GM21737 (cell line): ENCODE measurements around the gene SLC25A4.

Source experiments
- ATAC-seq: cut with Tn5 transposase; IDR thresholded peaks from one replicate; pipeline ENCODE4 v1.9.1; 2021; ENCODE audit warnings: mild to moderate bottlenecking, moderate library complexity; ENCODE audit not compliant: unreplicated experiment

Gene SLC25A4

DNA sequence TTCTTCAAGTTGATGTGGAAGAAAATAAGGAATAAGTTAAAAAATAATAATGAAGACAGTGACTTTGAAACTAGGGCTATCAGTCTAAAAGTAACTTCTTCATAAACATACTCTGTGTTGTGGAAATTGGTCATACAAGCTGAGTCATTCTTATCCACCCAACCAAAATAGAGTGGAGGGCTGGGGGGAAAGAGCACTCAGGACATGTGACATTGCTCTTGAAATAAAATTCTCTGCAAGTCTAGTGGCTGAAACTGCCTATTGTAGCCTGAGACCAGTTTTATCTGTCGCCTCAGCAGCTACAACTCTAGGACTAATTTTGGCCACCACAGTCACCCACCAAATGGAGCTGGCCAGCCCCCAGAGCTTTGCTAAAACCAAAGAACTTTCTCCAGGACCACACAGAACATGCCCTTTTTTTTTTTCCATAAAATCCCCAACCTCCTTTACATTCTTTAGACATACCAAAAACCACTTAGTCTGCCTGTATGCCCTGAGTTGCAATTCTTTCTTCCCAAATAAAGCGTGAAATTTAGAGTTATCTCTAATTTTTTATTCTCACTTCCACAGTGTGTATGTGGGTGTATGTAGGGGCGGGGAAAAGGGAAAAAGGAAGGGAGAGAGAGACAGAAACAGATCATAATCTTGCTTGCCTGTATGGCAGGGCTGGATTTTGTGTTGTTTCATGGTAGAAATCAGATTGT, 23.0 kb upstream of the SLC25A4 start:
- ATAC-seq: no peak

DNA sequence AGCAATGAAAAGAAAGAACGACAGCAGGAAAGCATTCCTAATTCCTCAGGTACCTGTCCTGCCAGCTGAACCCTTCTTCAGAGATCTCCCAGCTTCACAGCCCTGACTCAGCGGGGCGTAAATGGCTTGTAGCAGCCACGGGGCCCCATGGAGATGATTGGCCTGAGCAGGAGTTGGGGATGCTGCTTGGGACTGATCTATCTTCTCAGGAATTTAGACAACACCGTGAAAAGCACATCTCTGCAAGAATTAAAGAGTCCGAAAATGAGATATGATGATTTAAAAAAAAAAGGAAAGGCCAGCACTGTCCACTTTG, 22.5 kb upstream of the SLC25A4 start:
- no peak for ATAC-seq

DNA sequence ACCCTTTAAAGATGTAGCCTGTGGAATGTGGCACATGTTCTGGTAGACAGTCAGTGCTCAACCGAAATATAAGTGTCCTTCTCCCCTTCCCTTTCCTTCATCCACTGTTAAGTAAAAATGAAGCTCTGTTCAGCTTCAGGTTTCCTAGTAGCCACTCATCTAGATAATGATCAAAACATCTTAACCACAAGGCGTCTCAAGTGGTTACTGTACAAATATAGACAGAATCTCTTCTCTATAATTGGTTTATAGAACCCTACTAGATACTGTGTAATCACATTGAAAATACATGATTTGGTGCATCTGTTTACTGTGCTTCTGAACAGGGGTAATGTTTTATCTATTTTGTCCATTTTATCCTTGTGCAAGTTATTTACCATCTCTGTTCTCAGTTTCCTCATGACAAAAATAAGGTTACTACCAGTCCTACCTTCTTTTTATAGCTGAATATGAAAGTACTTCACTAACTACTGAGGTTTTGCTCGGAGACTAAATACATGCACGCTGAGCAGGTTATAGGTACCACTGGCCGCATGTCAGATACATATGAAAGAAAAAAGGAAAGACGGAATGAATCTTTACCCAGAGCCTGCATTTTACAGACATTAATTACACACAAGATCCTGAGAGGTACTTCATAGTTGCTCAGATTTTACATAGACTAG, 20.3 kb upstream of the SLC25A4 start:
- ATAC-seq: peak; percentile 69

DNA sequence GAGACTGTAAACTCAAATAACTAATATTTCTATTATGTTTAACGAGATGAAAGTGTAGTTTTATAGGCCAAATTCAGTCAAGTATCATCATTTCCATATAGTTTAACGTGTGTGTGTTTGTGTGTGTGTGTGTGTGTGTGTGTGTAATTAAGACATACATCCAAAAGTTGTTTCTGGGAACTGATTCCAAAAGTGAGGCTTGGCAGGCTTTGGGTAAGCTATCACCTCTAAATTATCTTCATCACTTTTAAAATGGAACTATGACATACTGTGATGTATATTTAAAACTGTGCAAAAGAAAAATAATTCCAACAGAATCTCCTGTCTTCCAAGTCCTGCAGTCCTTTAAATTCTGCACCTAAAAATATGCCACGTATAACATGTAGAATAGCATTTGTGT, 19.1 kb upstream of the SLC25A4 start:
- no peak for ATAC-seq

DNA sequence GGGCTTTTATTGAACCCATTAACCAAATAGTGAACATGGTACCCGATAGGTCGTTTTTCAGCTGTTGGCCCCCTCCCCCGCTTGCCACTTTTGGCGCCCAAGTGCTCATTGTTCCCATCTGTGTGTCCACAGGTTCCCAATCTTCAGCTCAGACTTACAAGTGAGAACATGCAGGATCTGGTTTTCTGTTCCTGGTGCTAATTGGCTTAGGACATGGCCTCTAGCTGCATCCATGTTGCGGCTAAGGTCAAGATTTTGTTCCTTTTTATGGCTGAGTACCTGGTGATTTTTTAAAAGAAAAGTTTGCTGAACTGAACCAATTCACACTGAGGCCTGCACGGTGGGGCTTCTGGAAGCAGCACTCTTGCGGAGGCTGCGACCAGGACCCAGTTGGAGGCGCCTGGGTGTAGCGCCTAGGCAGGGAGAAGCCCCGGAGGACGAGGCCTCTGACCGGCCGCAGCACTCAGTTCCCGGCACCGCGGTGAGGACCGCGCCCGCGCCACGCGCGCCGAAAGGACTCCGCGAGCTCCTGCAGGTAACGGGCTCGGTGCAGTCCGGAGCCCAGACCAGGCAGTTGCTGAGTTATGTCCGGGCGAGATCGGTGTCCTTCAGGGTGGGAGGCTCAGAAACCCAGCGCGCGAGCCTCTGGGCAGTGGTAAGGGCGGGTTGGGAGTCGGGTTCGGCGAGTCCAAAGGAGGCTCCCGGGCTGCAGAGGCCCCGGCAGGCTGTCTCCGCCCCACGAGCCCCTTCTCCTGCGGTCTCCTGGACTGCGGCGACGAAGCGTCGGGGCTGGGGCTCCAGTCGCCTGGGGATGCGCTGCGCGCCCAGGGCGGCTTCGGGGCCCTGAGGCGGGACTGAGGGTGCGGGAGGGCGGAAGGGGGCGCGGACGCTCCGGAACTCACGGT, 15.8 kb upstream of the SLC25A4 start:
- no peak for ATAC-seq

DNA sequence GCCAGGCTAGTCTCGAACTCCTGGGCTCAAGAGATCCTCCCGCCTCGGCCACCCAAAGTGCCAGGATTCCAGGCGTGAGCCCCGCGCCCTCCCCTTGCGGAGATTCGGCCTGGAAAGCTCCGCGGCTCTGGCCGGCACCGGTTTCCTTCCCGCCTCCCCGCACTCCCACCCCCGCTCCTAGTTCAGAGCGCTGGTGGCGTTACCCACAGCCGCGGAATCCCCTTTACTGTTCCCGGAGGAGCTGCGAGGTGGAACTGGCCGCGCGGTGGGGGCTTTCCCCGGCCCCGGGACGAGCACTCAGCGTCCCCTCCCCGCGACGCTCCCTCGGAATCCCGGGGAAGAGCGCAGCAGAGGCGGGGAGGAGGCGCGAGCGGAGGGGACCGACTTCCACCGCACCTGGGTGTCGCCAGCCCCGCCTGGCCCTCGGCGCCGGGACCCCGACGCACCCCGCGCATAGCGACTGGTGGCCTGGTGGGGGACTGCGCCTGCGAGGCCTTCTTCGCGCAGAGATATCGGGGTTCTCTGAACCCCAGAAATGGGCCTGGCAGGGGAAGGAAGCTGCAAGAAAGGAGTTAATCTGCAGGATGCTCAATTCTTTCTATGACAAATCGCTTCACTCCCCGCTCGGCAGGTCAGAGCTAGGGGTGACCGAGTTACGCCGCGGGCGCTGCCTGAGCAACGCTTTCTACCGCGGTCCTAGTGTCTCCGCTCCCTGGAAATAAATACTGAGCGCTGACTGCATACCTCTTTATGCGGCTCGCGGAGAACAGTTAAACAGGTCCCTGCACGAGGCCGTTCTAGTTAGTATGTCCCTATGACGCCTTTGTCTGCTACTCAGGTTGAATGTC, 14.6 kb upstream of the SLC25A4 start:
- no peak for ATAC-seq

DNA sequence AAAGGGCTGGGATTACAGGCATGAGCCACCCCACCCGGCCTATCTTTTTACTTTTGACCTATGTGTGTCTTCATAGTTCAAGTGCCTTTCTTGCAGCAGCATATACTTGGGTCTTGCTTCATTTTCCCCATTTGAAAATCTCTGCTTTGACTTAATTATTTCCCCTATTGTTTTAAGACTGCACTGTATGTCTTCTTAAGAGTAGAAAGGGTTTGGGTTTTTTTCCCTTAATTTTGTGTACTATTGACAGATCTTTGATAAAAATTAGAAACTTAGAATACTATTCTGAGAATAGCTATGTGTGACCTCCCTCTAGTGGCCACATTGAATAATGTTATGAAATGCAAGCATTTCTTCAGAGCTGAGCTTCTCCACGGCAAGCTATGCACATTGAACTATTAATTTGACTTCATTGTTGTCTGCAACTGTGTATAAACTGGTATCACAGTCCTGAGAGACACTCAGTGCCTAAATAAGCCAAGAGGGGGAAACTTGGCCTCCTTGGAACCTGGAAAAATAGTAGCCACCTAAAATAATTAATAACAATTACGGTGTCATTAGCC, 8.7 kb upstream of the SLC25A4 start:
- ATAC-seq: no peak

DNA sequence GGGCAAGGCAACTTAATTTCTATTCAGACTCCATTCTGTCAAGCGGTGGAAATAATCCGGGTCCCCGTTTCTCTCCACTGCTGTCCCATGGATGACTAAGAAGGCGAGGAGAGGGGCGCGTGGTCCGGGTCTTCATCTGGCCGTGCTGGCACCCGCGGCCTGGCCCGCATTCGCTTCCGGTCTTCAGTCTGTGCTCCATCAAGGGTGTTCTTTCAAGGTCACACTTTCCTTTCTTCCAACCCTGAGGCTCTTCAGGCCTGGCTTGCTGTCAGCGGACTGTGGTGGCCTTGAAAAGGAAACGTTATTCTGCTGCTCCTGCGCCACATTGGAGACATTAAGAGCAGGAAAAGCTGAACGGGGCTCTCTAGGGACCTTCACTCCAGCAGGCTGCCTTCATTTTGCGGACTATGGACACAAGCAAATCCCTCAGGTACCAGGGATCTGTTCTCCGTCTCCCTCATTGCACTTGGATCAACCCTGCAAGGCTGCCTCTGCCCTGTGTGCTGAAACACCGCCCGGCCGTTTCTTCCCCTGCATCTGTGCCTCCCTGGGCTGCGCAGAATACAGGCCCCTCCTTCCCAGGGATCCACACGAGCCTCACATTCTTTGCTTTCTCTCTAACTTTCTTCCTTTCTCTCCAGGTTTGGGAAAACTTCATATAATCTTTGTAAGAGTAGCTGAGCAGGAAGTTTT, 5.7 kb upstream of the SLC25A4 start:
- ATAC-seq: no peak

DNA sequence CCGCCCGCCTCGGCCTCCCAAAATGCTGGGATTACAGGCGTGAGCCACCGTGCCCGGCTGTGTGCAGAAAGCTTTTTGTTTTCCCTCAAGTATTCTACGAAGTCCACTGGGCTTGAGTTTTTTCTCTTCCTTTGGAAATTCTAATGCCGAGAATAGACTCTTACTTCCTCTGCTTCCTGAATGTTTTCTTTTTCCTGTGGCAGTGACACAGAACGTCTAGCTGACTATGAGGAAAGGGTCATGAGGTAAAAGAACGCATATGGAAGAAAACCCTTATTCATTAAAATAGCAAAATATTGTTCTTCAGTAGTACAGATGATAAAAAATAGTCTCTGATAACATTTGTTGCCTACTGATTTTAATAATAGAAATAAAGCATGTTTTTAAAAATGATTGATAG, 4.9 kb upstream of the SLC25A4 start:
- no peak for ATAC-seq

DNA sequence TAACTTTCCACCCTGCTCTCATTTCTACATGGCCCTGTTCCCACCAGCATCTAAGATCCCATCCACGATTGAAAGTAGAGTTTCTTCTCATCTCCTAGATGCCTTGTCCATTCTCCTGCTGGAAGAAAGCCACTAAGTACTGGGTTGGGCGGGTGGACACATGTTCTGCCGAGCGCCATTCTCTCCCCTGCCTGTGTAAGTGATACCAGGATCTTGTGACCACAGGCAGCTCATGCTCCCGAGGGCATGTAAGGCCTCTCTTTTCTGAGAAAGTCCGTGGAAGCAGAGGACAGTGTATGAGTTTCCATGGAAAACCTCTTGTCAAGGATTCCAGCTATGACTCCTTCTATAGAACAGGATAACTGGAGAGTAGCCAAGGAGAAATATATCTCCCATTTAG, 3.3 kb upstream of the SLC25A4 start:
- no peak for ATAC-seq

DNA sequence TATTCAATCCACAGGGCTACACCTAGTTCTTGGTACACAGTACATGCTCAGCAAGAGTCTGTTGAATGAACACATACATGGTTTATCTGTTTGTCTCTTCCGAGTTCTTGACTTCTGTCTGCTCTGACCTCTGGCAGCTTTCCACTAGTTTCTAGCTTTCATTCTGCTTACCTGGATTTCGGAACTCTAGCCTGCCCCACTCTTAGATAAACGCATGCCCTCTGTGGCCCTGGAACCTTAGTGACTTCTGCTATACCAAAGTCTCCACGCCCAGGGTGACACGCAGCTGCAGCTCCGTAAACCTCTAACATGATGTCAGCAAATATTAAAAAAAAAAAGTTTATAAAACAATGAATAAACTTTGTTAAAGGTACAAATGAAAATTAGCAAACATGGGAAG, 1.3 kb upstream of the SLC25A4 start:
- no peak for ATAC-seq

DNA sequence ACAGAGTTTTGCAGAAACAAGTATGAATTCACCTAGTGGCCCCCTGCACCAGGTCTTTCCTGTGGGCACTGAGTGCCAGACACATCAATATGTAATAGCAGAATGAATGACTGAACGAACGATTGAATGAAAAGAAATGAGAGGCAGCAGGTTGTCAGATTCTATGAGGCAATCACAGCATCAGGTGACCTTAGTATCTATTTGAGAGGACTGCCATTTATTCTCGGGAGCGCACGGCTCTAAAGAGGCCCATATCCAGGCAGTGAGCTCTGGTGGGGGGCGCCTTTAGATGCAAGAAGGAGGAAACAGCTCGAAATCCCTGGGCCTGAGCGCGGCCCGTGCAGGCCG, 528 bp upstream of the SLC25A4 start:
- ATAC-seq: no peak

DNA sequence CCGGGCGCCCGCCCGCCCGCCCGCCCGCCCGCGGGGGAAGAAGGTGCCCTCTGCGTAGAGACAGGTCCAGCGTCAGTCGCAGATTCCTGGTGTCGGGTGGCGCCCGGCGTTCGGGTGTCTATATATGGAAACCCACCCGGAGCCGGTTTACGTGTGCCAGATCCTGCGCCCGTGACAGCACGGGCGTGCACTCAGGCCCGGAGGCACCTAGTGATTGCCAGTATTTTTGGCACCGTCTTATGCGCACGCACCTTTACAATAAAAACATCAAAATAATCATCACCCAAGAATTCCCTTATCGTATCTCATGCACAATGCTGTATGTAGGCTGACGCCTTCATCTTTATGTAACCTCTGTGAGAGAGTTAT, 519 bp downstream of the SLC25A4 start:
- ATAC-seq: peak; percentile 18

DNA sequence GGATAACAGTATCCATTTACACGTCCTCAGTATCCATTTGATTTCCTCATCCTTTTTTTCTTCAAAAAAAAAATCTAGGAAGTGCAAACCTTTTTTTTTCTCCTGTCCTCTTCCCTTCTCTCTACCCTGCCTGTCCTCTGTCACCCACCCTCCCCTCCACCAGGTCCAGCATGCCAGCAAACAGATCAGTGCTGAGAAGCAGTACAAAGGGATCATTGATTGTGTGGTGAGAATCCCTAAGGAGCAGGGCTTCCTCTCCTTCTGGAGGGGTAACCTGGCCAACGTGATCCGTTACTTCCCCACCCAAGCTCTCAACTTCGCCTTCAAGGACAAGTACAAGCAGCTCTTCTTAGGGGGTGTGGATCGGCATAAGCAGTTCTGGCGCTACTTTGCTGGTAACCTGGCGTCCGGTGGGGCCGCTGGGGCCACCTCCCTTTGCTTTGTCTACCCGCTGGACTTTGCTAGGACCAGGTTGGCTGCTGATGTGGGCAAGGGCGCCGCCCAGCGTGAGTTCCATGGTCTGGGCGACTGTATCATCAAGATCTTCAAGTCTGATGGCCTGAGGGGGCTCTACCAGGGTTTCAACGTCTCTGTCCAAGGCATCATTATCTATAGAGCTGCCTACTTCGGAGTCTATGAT, 1.7 kb downstream of the SLC25A4 start:
- no peak for ATAC-seq

DNA sequence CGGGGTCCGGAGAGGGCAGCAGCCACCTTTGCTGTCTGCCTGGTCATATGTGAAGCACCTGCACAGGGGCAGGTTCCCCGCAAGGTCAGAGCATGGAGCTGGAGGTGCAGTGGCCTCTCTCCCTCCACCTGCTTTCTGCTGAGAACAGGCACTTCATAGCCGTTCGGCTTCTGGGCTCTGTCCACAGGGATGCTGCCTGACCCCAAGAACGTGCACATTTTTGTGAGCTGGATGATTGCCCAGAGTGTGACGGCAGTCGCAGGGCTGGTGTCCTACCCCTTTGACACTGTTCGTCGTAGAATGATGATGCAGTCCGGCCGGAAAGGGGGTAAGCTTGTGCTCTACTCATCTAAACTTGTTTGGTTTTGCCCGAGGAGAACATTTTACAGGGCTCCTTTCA, 2.5 kb downstream of the SLC25A4 start:
- ATAC-seq: no peak

DNA sequence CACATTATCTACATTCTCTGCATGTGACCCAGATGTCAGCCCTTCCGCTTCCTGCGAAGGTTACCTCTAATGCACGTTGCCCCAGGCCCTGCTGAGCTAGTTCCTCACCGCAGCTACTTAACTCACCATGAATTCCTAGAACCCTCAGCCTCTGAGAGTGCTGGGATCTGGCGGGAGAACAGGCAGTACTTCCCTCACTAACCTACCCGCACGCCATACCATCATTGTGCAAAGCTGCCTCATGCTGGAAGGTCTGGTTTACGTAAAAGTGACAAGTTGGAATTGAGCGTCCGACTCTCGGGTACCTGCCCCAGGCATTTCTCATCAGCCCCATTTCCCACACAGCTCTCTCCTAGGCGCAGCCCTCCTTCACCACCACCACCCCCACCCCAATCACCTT, 6.3 kb downstream of the SLC25A4 start:
- no peak for ATAC-seq

DNA sequence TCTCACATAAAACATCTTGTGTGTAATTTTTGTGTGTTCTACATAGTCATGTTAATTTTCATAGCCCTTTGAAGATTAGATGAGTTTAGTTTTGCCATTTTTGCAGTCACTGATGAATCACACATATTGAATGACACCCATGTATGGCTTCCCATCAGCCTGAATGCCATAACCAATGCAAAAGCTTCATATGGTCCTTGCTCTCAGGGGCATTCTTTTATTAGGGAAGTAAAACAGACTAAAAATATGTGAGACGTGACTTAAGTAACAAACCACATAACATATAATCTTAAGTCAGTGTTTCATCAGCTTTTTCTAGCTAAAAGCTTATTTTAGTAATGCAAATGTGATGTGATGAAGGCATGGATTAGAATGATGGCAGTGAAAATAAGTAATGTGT, 8.2 kb downstream of the SLC25A4 start:
- no peak for ATAC-seq

DNA sequence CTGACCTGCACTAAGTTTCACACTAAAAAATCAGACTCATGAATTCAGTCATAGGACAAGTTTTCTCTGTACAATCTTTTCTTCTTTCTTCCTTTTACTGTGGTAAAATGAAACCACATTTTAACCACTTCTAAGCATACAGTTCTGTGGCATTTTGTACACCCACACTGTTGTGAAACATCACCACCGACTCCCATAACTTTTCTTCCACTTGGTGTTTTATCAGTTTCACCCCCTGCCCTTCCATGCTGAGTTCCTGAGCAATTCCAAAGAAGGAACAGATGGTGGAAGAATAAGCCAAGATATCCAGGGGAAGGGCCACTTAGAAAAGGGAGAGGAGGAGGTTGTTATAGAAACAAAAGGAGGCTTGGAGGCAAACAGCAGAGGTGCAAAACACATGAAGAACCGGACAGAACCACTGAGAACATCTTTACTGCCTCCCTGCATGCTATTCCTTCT, 22.6 kb downstream of the SLC25A4 start:
- ATAC-seq: peak; percentile 93

DNA sequence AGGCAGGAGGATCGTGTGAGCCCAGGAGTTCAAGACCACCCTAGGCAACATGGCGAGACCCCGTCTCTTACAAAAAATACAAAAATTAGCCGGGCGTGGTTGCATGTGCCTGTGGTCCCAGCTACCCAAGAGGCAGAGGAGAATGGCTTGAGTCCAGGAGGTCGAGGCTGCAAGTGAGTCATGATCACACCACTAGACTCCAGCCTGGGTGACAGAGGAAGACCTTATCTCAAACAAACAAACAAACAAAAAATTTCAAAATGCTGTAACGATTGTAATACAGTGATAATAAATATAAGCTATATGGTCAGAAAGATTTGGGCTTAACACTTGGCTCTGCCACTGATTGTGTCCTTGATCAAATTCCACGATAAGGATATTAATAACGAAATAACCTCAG, 24.2 kb downstream of the SLC25A4 start:
- ATAC-seq: no peak
